Parathyroid adenoma (tissue), 2 donors: ENCODE results near the gene CHIT1.

Source experiments
- H2AFZ ChIP-seq: fragments of 300-600 bp; sonication (generic); one replicate; pipeline ENCODE4 v1.7.0; 2017; ENCODE audit warnings: antibody characterized with exemption, mild to moderate bottlenecking
- H3K27ac ChIP-seq: fragments of 300-600 bp; sonication (generic); one replicate; pipeline ENCODE4 v1.7.0; 2017
- H3K27me3 ChIP-seq: fragments of 300-600 bp; sonication (generic); one replicate; pipeline ENCODE4 v1.7.0; 2017; ENCODE audit warnings: low read length; ENCODE audit not compliant: control insufficient read depth, insufficient read depth
- H3K36me3 ChIP-seq: fragments of 300-600 bp; sonication (generic); one replicate; pipeline ENCODE4 v1.7.0; 2017; ENCODE audit warnings: low read length; ENCODE audit not compliant: control insufficient read depth, insufficient read depth
- H3K4me1 ChIP-seq: fragments of 300-600 bp; sonication (generic); one replicate; pipeline ENCODE4 v1.7.0; 2017; ENCODE audit warnings: control low read depth
- H3K4me2 ChIP-seq: fragments of 300-600 bp; sonication (generic); one replicate; pipeline ENCODE4 v1.7.0; 2017; ENCODE audit warnings: low read length
- H3K4me3 ChIP-seq: fragments of 300-600 bp; sonication (generic); one replicate; pipeline ENCODE4 v1.7.0; 2017; ENCODE audit warnings: low read depth, low read length
- H3K79me2 ChIP-seq: fragments of 300-600 bp; sonication (generic); one replicate; pipeline ENCODE4 v1.7.0; 2017; ENCODE audit warnings: control low read depth
- H3K9ac ChIP-seq: fragments of 300-600 bp; sonication (generic); one replicate; pipeline ENCODE4 v1.7.0; 2017; ENCODE audit warnings: mild to moderate bottlenecking
- H3K9me3 ChIP-seq: fragments of 300-600 bp; sonication (generic); one replicate; pipeline ENCODE4 v1.7.0; 2017; ENCODE audit warnings: low read length; ENCODE audit not compliant: control insufficient read depth
- CTCF ChIP-seq: fragments of 300-600 bp; sonication (generic); IDR thresholded peaks from one replicate; pipeline ENCODE4 v1.7.0; 2017; ENCODE audit warnings: antibody characterized with exemption, mild to moderate bottlenecking
- donor health status: primary hyperparathyroidism.

Gene CHIT1

GRCh38 chr1:203180611-203181330, 48.7 kb downstream of the CHIT1 start:
- H3K9me3 ChIP-seq = no peaks in the 10 kb centered on the region
- no peak overlapping the region for H3K4me2 ChIP-seq
- TF ChIP-seq CTCF = no peak
- H3K79me2 ChIP-seq = no peaks in the 10 kb centered on the region
- H3K4me3 ChIP-seq = no peak overlapping the region
- no peak overlapping the region for H2AFZ ChIP-seq
- no peaks in the 10 kb centered on the region for H3K36me3 ChIP-seq
- no peaks in the 10 kb centered on the region for H3K4me1 ChIP-seq
- no peak overlapping the region for H3K9ac ChIP-seq
- no peaks in the 10 kb centered on the region for H3K27me3 ChIP-seq
- no peak overlapping the region for H3K27ac ChIP-seq

GRCh38 chr1:203179667-203180005, 49.8 kb downstream of the CHIT1 start:
- no peaks in the 10 kb centered on the region for H3K36me3 ChIP-seq
- no peaks in the 10 kb centered on the region for H3K27me3 ChIP-seq
- no peak overlapping the region for H3K4me2 ChIP-seq
- H3K79me2 ChIP-seq = no peaks in the 10 kb centered on the region
- no peaks in the 10 kb centered on the region for H3K4me1 ChIP-seq
- no peak overlapping the region for H3K4me3 ChIP-seq
- H3K27ac ChIP-seq = no peak overlapping the region
- H3K9me3 ChIP-seq = no peaks in the 10 kb centered on the region
- no peak for TF ChIP-seq CTCF
- H2AFZ ChIP-seq = no peak overlapping the region
- H3K9ac ChIP-seq = no peak overlapping the region

GRCh38 chr1:203178821-203179666, 50.4 kb downstream of the CHIT1 start:
- no peak overlapping the region for H3K27ac ChIP-seq
- no peak overlapping the region for H3K4me2 ChIP-seq
- no peak for TF ChIP-seq CTCF
- H3K4me1 ChIP-seq = no peaks in the 10 kb centered on the region
- no peaks in the 10 kb centered on the region for H3K9me3 ChIP-seq
- no peak overlapping the region for H3K4me3 ChIP-seq
- no peaks in the 10 kb centered on the region for H3K36me3 ChIP-seq
- no peaks in the 10 kb centered on the region for H3K27me3 ChIP-seq
- no peak overlapping the region for H3K9ac ChIP-seq
- H3K79me2 ChIP-seq = no peaks in the 10 kb centered on the region
- H2AFZ ChIP-seq = no peak overlapping the region

GRCh38 chr1:203178083-203178482, 51.4 kb downstream of the CHIT1 start:
- no peaks in the 10 kb centered on the region for H3K36me3 ChIP-seq
- H3K27ac ChIP-seq = no peak overlapping the region
- H3K4me3 ChIP-seq = no peak overlapping the region
- no peaks in the 10 kb centered on the region for H3K79me2 ChIP-seq
- no peak overlapping the region for H2AFZ ChIP-seq
- H3K9ac ChIP-seq = no peak overlapping the region
- H3K4me2 ChIP-seq = no peak overlapping the region
- no peaks in the 10 kb centered on the region for H3K4me1 ChIP-seq
- no peak for TF ChIP-seq CTCF
- no peaks in the 10 kb centered on the region for H3K27me3 ChIP-seq
- no peaks in the 10 kb centered on the region for H3K9me3 ChIP-seq
